Activated naive CD4-positive, alpha-beta T cell treated with anti-CD3 and anti-CD28 coated beads, Interleukin-2, amount 10 ng/mL, durations not matched to agents 7 days and 5 days (primary cell): ENCODE data around the gene SLC34A1.

Experiments
- CTCF ChIA-PET: fragments of 350-600 bp; sonication (Branson Sonifier 250); formaldehyde crosslinking; loops from one replicate; lab custom pipeline; 2021; ENCODE audit warnings: antibody characterized with exemption; lab: Charles Lee
- DNase-seq: peaks from one replicate; pipeline ENCODE4 v3.0.0-alpha.2; 2020
- H3K27ac Mint-ChIP-seq: one replicate; pipeline ENCODE4 v1.8.0; 2021; ENCODE audit warnings: mild to moderate bottlenecking, moderate library complexity, mixed read lengths
- H3K27me3 Mint-ChIP-seq: one replicate; pipeline ENCODE4 v1.8.0; 2021; ENCODE audit warnings: mild to moderate bottlenecking, mixed read lengths
- H3K36me3 Mint-ChIP-seq: one replicate; pipeline ENCODE4 v1.8.0; 2021; ENCODE audit warnings: mixed read lengths
- H3K4me1 Mint-ChIP-seq: one replicate; pipeline ENCODE4 v1.8.0; 2021; ENCODE audit warnings: mixed read lengths
- H3K4me3 Mint-ChIP-seq: one replicate; pipeline ENCODE4 v1.8.0; 2021; ENCODE audit warnings: mild to moderate bottlenecking, moderate library complexity, mixed read lengths
- H3K9me3 Mint-ChIP-seq: one replicate; pipeline ENCODE4 v1.8.0; 2021; ENCODE audit warnings: mixed read lengths

Gene SLC34A1

GRCh38 chr5:177432143-177432838 lies 48.1 kb downstream of the SLC34A1 start:
- no peak for DNase-seq
- H3K4me3 Mint-ChIP-seq = peak overlapping the region; percentile 92
- H3K9me3 Mint-ChIP-seq = no peaks in the 10 kb centered on the region
- H3K27ac Mint-ChIP-seq = peak overlapping the region; percentile 95
- CTCF ChIA-PET = interaction anchor here (0.7 to 14.5 kb wide), 12 partner anchors 8 to 318 kb away, joined by 3 to 172 read pairs (median 6); partner anchors contain the start of genes F12, PFN3 and PRR7
- H3K4me1 Mint-ChIP-seq = peaks cover 83% of the 10 kb centered on the region
- no peaks in the 10 kb centered on the region for H3K27me3 Mint-ChIP-seq
- H3K36me3 Mint-ChIP-seq = peaks cover 85% of the 10 kb centered on the region

GRCh38 chr5:177432839-177433657 lies 48.8 kb downstream of the SLC34A1 start:
- no peak for DNase-seq
- H3K9me3 Mint-ChIP-seq = no peaks in the 10 kb centered on the region
- H3K4me1 Mint-ChIP-seq = peaks cover 89% of the 10 kb centered on the region
- CTCF ChIA-PET = interaction anchor here (1.1 to 14.5 kb wide), 6 partner anchors 12 to 44 kb away, joined by 3 to 172 read pairs (median 12); partner anchors contain the start of genes F12, PFN3 and PRR7
- peak overlapping the region; percentile 92 for H3K4me3 Mint-ChIP-seq
- no peaks in the 10 kb centered on the region for H3K27me3 Mint-ChIP-seq
- H3K36me3 Mint-ChIP-seq = peaks cover 85% of the 10 kb centered on the region
- H3K27ac Mint-ChIP-seq = peak overlapping the region; percentile 85

- Mint-ChIP-seq H3K27me3 (no peaks in the 10 kb centered on the region), H3K36me3 (peaks cover 87% of the 10 kb centered on the region), H3K4me3 (peak overlapping the region; percentile 15), H3K27ac (peak overlapping the region; percentile 85), H3K4me1 (peaks cover 90% of the 10 kb centered on the region), H3K9me3 (no peaks in the 10 kb centered on the region)
- CTCF ChIA-PET = interaction anchor here (1.0 to 14.5 kb wide), 4 partner anchors 20 to 43 kb away, joined by 3 to 172 read pairs (median 47); partner anchors contain the start of genes F12 and PFN3
- DNase-seq = no peak
These were observed 49.5 kb downstream of the SLC34A1 start for GRCh38 chr5:177433658-177434217.

GRCh38 chr5:177434437-177434836 lies 50.2 kb downstream of the SLC34A1 start:
- Mint-ChIP-seq H3K36me3 (peaks cover 84% of the 10 kb centered on the region), H3K27ac (peak overlapping the region; percentile 85), H3K4me1 (peaks cover 86% of the 10 kb centered on the region), H3K9me3 (no peaks in the 10 kb centered on the region), H3K27me3 (no peaks in the 10 kb centered on the region), H3K4me3 (peak overlapping the region; percentile 68)
- peak; percentile 57 for DNase-seq
- CTCF ChIA-PET = interaction anchor here (1.0 to 14.5 kb wide), 3 partner anchors 20 to 44 kb away, joined by 3 to 172 read pairs (median 5); partner anchors contain the start of genes F12 and PFN3

- Mint-ChIP-seq H3K9me3 (no peaks in the 10 kb centered on the region), H3K4me1 (peaks cover 86% of the 10 kb centered on the region), H3K27ac (peak overlapping the region; percentile 55), H3K4me3 (no peak overlapping the region), H3K27me3 (no peaks in the 10 kb centered on the region), H3K36me3 (peaks cover 85% of the 10 kb centered on the region)
- no peak for DNase-seq
- CTCF ChIA-PET = interaction anchor here (1.0 to 14.5 kb wide), 3 partner anchors 19 to 45 kb away, joined by 3 to 172 read pairs (median 5); partner anchors contain the start of genes F12 and PFN3
These were observed 50.9 kb downstream of the SLC34A1 start for GRCh38 chr5:177434942-177435738.

- Mint-ChIP-seq H3K4me1 (peaks cover 82% of the 10 kb centered on the region), H3K4me3 (no peak overlapping the region)
- CTCF ChIA-PET = interaction anchor here (1.4 kb wide), 1 partner anchor 17 kb away, joined by 4 read pairs; no protein-coding TSS in a partner anchor
These were observed 51.8 kb downstream of the SLC34A1 start for GRCh38 chr5:177435847-177436536.

GRCh38 chr5:177437623-177438022 lies 53.4 kb downstream of the SLC34A1 start:
- H3K9me3 Mint-ChIP-seq = no peaks in the 10 kb centered on the region
- peak overlapping the region; percentile 19 for H3K27ac Mint-ChIP-seq
- CTCF ChIA-PET = interaction anchor here (1.1 to 1.8 kb wide), 5 partner anchors 16 to 55 kb away, joined by 3 to 12 read pairs (median 4); no protein-coding TSS in a partner anchor
- no peak for DNase-seq
- no peaks in the 10 kb centered on the region for H3K27me3 Mint-ChIP-seq
- peaks cover 82% of the 10 kb centered on the region for H3K36me3 Mint-ChIP-seq
- H3K4me3 Mint-ChIP-seq = no peak overlapping the region
- H3K4me1 Mint-ChIP-seq = peaks cover 82% of the 10 kb centered on the region

More at GRCh38 chr5:177435847-177436536, 51.8 kb downstream of the SLC34A1 start:
- no peaks in the 10 kb centered on the region for H3K27me3 Mint-ChIP-seq
- DNase-seq = no peak
- no peak overlapping the region for H3K27ac Mint-ChIP-seq
- peaks cover 81% of the 10 kb centered on the region for H3K36me3 Mint-ChIP-seq
- H3K9me3 Mint-ChIP-seq = no peaks in the 10 kb centered on the region

GRCh38 chr5:177438468-177438867 lies 54.2 kb downstream of the SLC34A1 start:
- Mint-ChIP-seq H3K36me3 (peaks cover 78% of the 10 kb centered on the region), H3K4me1 (peaks cover 79% of the 10 kb centered on the region), H3K27ac (peak overlapping the region; percentile 78), H3K27me3 (no peaks in the 10 kb centered on the region), H3K9me3 (no peaks in the 10 kb centered on the region), H3K4me3 (no peak overlapping the region)
- DNase-seq = no peak
- CTCF ChIA-PET = interaction anchor here (2.8 kb wide), 1 partner anchor 35 kb away, joined by 18 read pairs; no protein-coding TSS in a partner anchor

- no peaks in the 10 kb centered on the region for H3K27me3 Mint-ChIP-seq
- peaks cover 77% of the 10 kb centered on the region for H3K4me1 Mint-ChIP-seq
- no peaks in the 10 kb centered on the region for H3K9me3 Mint-ChIP-seq
- H3K36me3 Mint-ChIP-seq = peaks cover 72% of the 10 kb centered on the region
- DNase-seq = no peak
- CTCF ChIA-PET = interaction anchor here (1.0 to 2.8 kb wide), 4 partner anchors 8 to 36 kb away, joined by 4 to 18 read pairs (median 8); no protein-coding TSS in a partner anchor
- H3K4me3 Mint-ChIP-seq = no peak overlapping the region
- H3K27ac Mint-ChIP-seq = peak overlapping the region; percentile 30
These were observed 55.4 kb downstream of the SLC34A1 start for GRCh38 chr5:177439518-177440053.

- no peaks in the 10 kb centered on the region for H3K9me3 Mint-ChIP-seq
- peak overlapping the region; percentile 30 for H3K27ac Mint-ChIP-seq
- H3K4me3 Mint-ChIP-seq = no peak overlapping the region
- DNase-seq = no peak
- no peaks in the 10 kb centered on the region for H3K27me3 Mint-ChIP-seq
- H3K4me1 Mint-ChIP-seq = peaks cover 79% of the 10 kb centered on the region
- CTCF ChIA-PET = interaction anchor here (1.0 to 2.8 kb wide), 4 partner anchors 9 to 37 kb away, joined by 4 to 18 read pairs (median 8); no protein-coding TSS in a partner anchor
- peaks cover 66% of the 10 kb centered on the region for H3K36me3 Mint-ChIP-seq
These were observed 56.2 kb downstream of the SLC34A1 start for GRCh38 chr5:177440211-177440989.

- Mint-ChIP-seq H3K4me3 (no peak overlapping the region), H3K36me3 (peaks cover 60% of the 10 kb centered on the region), H3K9me3 (no peaks in the 10 kb centered on the region), H3K27ac (no peak overlapping the region), H3K27me3 (peaks cover 4% of the 10 kb centered on the region), H3K4me1 (peaks cover 81% of the 10 kb centered on the region)
- no peak for DNase-seq
- CTCF ChIA-PET = interaction anchor here (1.0 to 2.8 kb wide), 5 partner anchors 10 to 37 kb away, joined by 3 to 18 read pairs (median 6); no protein-coding TSS in a partner anchor
These were observed 57.0 kb downstream of the SLC34A1 start for GRCh38 chr5:177440990-177441780.
